Thyroid gland (tissue), 4 donors: ENCODE data around the gene TUFT1. TPM values are rescaled to one million over a fixed set of nuclear protein-coding genes. Genes with fewer than 3 reads are reported as not detected.

ENCODE experiments used
- DNase-seq, 2 donors: peaks; one replicate each; pipeline ENCODE4 v3.0.0-alpha.2; 2019
- H3K27ac ChIP-seq, 3 donors: fragments of 200-600 bp; sonication (generic); 1 replicate in 2 of 3; 2 replicates in 1 of 3; pipeline ENCODE4 v1.5.1; 2016 to 2019; ENCODE audit warnings: mild to moderate bottlenecking in 1 of 3, moderate library complexity in 1 of 3
- H3K27me3 ChIP-seq: fragments of 200-600 bp; sonication (generic); one replicate; pipeline ENCODE4 v1.5.1; 2019
- H3K36me3 ChIP-seq, 2 donors: fragments of 200-600 bp; sonication (generic); one replicate each; pipeline ENCODE4 v1.5.1; 2016 to 2019
- H3K4me1 ChIP-seq, 2 donors: fragments of 200-600 bp; sonication (generic); one replicate each; pipeline ENCODE4 v1.5.1; 2017 to 2019
- H3K4me3 ChIP-seq, 3 donors: fragments of 200-600 bp; sonication (generic); replicated peaks in 1 of 3; 1 replicate in 2 of 3; 2 replicates in 1 of 3; pipeline ENCODE4 v1.5.1; 2016; ENCODE audit warnings: mild to moderate bottlenecking in 1 of 3
- H3K9me3 ChIP-seq: fragments of 200-600 bp; sonication (generic); one replicate; pipeline ENCODE4 v1.5.1; 2017
- POLR2A ChIP-seq, 2 donors: fragments of 450-650 bp; IDR thresholded peaks; one replicate each; pipeline ENCODE4 v1.6.1; 2017; ENCODE audit warnings: antibody characterized with exemption in 2 of 2, mild to moderate bottlenecking in 2 of 2, moderate library complexity in 1 of 2
- WGBS, 2 donors: methylation state at CpG; one replicate each; pipeline ENCODE4 v1.1.5; 2017; 5-methylcytosine and 5-hydroxymethylcytosine counted together
- intact Hi-C: fragments of 100-400 bp; cut with DNase I; formaldehyde crosslinking; loops from one replicate; pipeline ENCODE4 v1.15.1; 2023
- total RNA-seq, 4 donors: library from RNA; depleted of rRNA; stranded (reverse); fragments of >200 nt; gene quantifications; one replicate each; pipeline ENCODE4 v1.2.3, GENCODE V29; 2016
- TF ChIP-seq, protein P1 (sequence below), 6 experiments: fragments of 200-600 bp in 3 of 6; fragments of 450-650 bp in 3 of 6; sonication (generic) in 3 of 6; IDR thresholded peaks; one replicate each; pipeline ENCODE4 v1.5.1; 2016 to 2019; ENCODE audit warnings: antibody characterized with exemption in 6 of 6, mild to moderate bottlenecking in 2 of 6, inconsistent platforms in 1 of 6, moderate library complexity in 1 of 6

Gene TUFT1
- total RNA-seq, 4 donors from 2014 or later, result 4.0 to 8.8 (median 5.0) TPM

DNA sequence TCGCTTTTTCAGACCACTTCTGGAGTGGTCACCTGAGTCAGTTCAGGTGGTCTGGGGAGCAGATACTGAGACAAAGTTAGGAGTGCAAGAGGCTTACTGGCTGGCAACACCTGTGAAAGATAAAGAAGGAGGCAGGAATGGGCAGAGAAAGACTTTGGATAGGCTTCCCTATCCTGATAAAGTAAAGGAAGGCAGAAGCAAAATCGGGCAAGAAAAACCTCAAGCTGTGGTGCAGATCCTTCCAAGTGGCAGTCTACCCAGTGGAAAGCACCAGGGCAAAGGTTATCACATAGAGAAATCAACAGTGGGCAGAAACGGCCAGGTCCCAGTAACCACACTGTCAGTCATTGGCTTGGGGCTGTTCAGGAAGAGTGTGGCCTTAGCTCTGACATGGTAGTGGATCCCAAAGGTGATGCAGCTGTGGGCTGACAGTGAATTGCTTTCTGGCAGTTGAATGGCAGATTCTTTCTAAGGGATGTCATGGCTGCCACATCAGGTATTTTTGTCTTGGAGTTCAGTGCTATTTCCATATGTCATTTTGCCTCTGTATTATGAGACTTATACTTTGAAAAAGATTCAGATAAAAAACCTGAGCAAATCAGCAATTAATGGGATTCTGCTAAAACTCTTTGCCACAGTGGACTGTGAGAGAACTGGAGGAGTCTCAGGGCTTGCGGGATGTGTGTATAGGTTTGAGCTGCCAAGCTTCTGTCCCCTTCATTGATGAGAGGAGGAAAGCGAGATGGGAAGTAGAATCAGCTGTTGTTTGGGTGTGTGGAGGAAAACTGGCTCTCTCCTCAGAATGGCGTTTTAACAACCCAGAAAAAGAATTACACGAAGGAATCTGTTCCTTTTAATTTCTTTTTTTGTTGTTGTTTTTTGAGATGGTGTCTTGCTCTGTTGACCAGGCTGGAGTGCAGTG lies 37.0 kb upstream of the TUFT1 start:
- WGBS, 2 donors, result 68 to 73% methylated on average over 7 of the region's 7 CpGs
- DNase-seq, result no peak
- intact Hi-C loops, result no loop called here
- TF ChIP-seq, protein P1, sequence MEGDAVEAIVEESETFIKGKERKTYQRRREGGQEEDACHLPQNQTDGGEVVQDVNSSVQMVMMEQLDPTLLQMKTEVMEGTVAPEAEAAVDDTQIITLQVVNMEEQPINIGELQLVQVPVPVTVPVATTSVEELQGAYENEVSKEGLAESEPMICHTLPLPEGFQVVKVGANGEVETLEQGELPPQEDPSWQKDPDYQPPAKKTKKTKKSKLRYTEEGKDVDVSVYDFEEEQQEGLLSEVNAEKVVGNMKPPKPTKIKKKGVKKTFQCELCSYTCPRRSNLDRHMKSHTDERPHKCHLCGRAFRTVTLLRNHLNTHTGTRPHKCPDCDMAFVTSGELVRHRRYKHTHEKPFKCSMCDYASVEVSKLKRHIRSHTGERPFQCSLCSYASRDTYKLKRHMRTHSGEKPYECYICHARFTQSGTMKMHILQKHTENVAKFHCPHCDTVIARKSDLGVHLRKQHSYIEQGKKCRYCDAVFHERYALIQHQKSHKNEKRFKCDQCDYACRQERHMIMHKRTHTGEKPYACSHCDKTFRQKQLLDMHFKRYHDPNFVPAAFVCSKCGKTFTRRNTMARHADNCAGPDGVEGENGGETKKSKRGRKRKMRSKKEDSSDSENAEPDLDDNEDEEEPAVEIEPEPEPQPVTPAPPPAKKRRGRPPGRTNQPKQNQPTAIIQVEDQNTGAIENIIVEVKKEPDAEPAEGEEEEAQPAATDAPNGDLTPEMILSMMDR (IDR thresholded peaks at IDR 0.05), result no peak
- TF ChIP-seq POLR2A (IDR thresholded peaks at IDR 0.05), result no peak
- no peaks in the 10 kb centered on the region for H3K36me3 ChIP-seq
- no peak overlapping the region for H3K4me3 ChIP-seq
- H3K27me3 ChIP-seq, result no peaks in the 10 kb centered on the region
- H3K4me1 ChIP-seq, result no peaks in the 10 kb centered on the region
- H3K27ac ChIP-seq, result no peak overlapping the region
- no peaks in the 10 kb centered on the region for H3K9me3 ChIP-seq

DNA sequence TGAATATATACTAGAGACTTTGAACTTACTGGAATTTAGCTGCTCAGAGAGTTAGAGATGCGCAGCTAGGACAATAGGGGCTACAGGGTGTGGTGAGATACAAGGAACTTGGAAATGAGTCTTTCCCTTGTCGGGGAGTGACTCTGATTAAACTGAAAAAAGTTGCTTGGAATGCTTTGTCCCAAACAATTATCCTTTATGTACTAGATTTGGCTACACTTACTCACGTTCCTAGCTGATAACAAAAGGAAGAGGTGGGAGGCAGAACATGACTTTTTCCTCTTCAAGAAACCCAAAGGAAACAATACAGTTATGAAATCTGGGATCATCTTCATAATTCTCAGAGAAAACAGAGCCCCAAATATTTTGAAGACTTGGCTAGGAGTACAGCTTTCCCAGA lies 35.9 kb upstream of the TUFT1 start:
- Histone ChIP-seq H3K27ac (no peak overlapping the region), H3K4me3 (no peak overlapping the region), H3K36me3 (no peaks in the 10 kb centered on the region), H3K4me1 (no peaks in the 10 kb centered on the region), H3K27me3 (no peaks in the 10 kb centered on the region), H3K9me3 (no peaks in the 10 kb centered on the region)
- intact Hi-C loops, result no loop called here
- no peak for DNase-seq
- WGBS, 2 donors, result 62 to 77% methylated on average over 3 of the region's 3 CpGs
- no peak for TF ChIP-seq POLR2A (IDR thresholded peaks at IDR 0.05)
- TF ChIP-seq, protein P1 (IDR thresholded peaks at IDR 0.05), result no peak

DNA sequence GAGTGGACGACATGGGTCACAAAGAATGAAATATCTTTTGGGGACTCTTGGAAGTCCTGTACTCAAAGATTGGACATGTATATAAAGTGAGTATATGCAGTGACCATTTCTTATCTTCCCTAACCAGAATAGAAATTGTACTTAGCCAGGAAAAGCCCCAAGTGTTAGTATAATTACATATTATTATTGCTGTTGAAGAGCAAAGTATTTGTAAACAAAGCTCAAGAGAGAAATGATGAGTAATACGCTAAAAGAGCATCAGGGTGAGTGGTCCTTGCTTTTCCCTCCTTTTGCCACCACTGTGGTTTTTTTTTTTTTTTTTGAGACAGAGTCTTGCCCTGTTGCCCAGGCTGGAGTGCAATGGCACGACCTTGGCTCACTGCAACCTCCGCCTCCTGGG lies 35.4 kb upstream of the TUFT1 start:
- Histone ChIP-seq H3K4me1 (no peaks in the 10 kb centered on the region), H3K27ac (no peak overlapping the region), H3K9me3 (no peaks in the 10 kb centered on the region), H3K36me3 (no peaks in the 10 kb centered on the region), H3K4me3 (no peak overlapping the region), H3K27me3 (no peaks in the 10 kb centered on the region)
- intact Hi-C loops, result no loop called here
- 87 to 90% methylated on average over 4 of the region's 4 CpGs for WGBS, 2 donors
- no peak for DNase-seq
- TF ChIP-seq, protein P1 (IDR thresholded peaks at IDR 0.05), result no peak
- TF ChIP-seq POLR2A (IDR thresholded peaks at IDR 0.05), result no peak

DNA sequence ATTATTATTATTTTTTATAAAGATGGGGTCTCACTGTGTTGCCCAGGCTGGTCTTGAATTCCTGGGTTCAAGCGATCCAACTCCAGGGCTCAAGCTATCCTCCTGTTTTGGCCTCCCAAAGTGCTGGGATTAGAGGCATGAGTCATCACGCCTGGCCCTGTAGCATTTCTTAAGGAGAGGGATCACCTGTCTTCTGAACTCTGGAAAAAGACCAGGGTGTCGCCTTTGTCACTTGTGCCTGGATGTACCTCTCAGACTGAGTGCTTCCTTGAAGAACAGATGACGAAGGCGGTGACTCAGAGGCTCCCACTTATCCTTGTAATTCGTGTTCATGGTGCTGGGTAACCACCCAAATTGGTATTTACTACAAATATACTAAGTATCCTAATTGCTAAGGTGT lies 31.3 kb upstream of the TUFT1 start:
- intact Hi-C loops, result no loop called here
- H3K27me3 ChIP-seq, result no peaks in the 10 kb centered on the region
- H3K4me1 ChIP-seq, result peaks cover 23% of the 10 kb centered on the region in 2 donors
- no peak overlapping the region for H3K4me3 ChIP-seq
- 79 to 90% methylated on average over 6 of the region's 6 CpGs for WGBS, 2 donors
- H3K36me3 ChIP-seq, result no peaks in the 10 kb centered on the region
- no peak for TF ChIP-seq POLR2A (IDR thresholded peaks at IDR 0.05)
- TF ChIP-seq, protein P1 (IDR thresholded peaks at IDR 0.05), result no peak
- peak in 1 of 2 donors; percentile 24 for DNase-seq
- H3K9me3 ChIP-seq, result no peaks in the 10 kb centered on the region
- no peak overlapping the region for H3K27ac ChIP-seq

DNA sequence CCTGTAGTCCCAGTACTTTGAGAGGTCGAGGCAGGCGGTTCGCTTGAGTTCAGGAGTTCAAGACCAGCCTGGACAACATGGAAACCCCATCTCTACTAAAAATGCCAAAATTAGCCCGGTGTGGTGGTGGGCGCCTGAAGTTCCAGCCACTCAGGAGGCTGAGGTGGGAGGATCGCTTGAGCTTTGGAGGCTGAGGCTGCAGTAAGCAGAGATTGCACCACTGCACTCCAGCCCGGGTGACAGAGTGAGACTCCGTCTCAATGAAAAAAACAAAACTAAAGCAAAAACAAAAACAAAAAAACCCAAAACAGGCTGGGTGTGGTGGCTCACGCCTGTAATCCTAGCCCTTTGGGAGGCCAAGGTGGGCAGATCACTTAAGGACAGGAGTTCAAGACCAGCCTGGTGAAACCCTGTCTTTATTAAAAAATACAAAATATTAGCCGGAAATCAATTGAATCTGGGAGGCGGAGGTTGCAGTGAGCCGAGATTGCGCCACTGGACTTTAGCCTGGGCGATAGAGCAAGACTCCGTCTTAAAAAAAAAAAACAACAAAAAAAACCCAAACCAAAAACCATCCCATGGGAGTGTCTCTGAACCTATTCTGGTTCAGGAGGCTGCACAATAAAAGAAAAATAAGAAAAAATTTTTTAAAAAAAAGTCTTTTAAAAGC lies 30.6 kb upstream of the TUFT1 start:
- 92 to 93% methylated on average over 15 of the region's 15 CpGs for WGBS, 2 donors
- H3K27ac ChIP-seq, result no peak overlapping the region
- no peak for TF ChIP-seq POLR2A (IDR thresholded peaks at IDR 0.05)
- TF ChIP-seq, protein P1 (IDR thresholded peaks at IDR 0.05), result no peak
- intact Hi-C loops, result no loop called here
- no peaks in the 10 kb centered on the region for H3K9me3 ChIP-seq
- peaks cover 27 to 30% of the 10 kb centered on the region in 2 donors for H3K4me1 ChIP-seq
- DNase-seq, result no peak
- H3K36me3 ChIP-seq, result no peaks in the 10 kb centered on the region
- no peak overlapping the region for H3K4me3 ChIP-seq
- no peaks in the 10 kb centered on the region for H3K27me3 ChIP-seq
